Adrenal gland (tissue), 5 donors: ENCODE data around the gene TM2D1.

Experiments
- POLR2A ChIP-seq, 2 donors: fragments of 450-650 bp; IDR thresholded peaks; one replicate each; pipeline ENCODE4 v1.6.1; 2017; ENCODE audit warnings: antibody characterized with exemption in 2 of 2, mild to moderate bottlenecking in 2 of 2, moderate library complexity in 1 of 2
- TF ChIP-seq, protein P1 (sequence below), 6 experiments: fragments of 450-650 bp in 4 of 6; fragments of 200-600 bp in 2 of 6; sonication (generic) in 1 of 6; IDR thresholded peaks; 1 replicate in 5 of 6; 2 replicates in 1 of 6; pipeline versions ENCODE4 v1.5.1 to v1.8.0; 2016 to 2021; ENCODE audit warnings: antibody characterized with exemption in 6 of 6, mild to moderate bottlenecking in 2 of 6, moderate library complexity in 1 of 6
- donor health status: DM: no; HTN: no; CAD: no.

DNA sequence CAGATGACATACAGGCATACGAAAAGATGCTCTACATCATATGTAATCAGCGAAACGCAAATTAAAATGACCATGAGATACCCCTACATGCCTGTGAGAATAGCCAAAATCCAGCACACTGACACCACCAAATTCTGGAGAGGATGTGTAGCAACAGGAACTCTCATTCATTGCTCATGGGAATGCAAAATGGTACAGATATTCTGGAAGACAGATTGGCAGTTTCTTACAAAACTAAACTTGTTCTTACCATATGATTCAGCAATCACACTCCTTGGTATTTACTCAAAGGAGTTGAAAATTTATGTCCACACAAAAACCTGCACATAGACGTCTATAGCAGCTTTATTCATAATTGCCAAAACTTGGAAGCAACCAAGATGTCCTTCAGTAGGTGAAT is 52.6 kb downstream of the TM2D1 start:
- TF ChIP-seq, protein P1, sequence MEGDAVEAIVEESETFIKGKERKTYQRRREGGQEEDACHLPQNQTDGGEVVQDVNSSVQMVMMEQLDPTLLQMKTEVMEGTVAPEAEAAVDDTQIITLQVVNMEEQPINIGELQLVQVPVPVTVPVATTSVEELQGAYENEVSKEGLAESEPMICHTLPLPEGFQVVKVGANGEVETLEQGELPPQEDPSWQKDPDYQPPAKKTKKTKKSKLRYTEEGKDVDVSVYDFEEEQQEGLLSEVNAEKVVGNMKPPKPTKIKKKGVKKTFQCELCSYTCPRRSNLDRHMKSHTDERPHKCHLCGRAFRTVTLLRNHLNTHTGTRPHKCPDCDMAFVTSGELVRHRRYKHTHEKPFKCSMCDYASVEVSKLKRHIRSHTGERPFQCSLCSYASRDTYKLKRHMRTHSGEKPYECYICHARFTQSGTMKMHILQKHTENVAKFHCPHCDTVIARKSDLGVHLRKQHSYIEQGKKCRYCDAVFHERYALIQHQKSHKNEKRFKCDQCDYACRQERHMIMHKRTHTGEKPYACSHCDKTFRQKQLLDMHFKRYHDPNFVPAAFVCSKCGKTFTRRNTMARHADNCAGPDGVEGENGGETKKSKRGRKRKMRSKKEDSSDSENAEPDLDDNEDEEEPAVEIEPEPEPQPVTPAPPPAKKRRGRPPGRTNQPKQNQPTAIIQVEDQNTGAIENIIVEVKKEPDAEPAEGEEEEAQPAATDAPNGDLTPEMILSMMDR (IDR thresholded peaks at IDR 0.05): no peak
- no peak for TF ChIP-seq POLR2A (IDR thresholded peaks at IDR 0.05)
